HUES64 (cell line): ENCODE measurements around the gene DYRK1A.
"Not testable (repeated sequence)": the region's sequence is repeated elsewhere in the genome, so short reads cannot be mapped to it uniquely, and the experiment has no call there.

Experiments
- H3K27ac ChIP-seq: 2 replicates; pipeline ENCODE4 v1.7.0; 2013; ENCODE audit warnings: low read depth, low read length, inconsistent platforms
- H3K27me3 ChIP-seq: 2 replicates; pipeline ENCODE4 v1.6.1; 2013; ENCODE audit warnings: mild to moderate bottlenecking, low read length; ENCODE audit not compliant: insufficient read depth
- H3K36me3 ChIP-seq: 2 replicates; pipeline ENCODE4 v1.6.1; 2013; ENCODE audit warnings: mild to moderate bottlenecking, low read length; ENCODE audit not compliant: insufficient read depth
- H3K4me1 ChIP-seq: 2 replicates; pipeline ENCODE4 v1.6.1; 2013; ENCODE audit warnings: mild to moderate bottlenecking, low read length, moderate library complexity; ENCODE audit not compliant: insufficient read depth
- H3K4me3 ChIP-seq: 2 replicates; pipeline ENCODE4 v1.5.1; 2013; ENCODE audit warnings: mild to moderate bottlenecking, low read length, moderate library complexity
- H3K9ac ChIP-seq: 2 replicates; pipeline ENCODE4 v1.6.1; 2013; ENCODE audit warnings: mild to moderate bottlenecking, low read depth, low read length
- H3K9me3 ChIP-seq: 2 replicates; pipeline ENCODE4 v1.6.1; 2013; ENCODE audit warnings: low read depth, low read length; ENCODE audit not compliant: insufficient read depth
- WGBS: fragments of 150-250, 120-280 bp; methylation state at CpG from one replicate; pipeline ENCODE4 v1.1.7; 2013; ENCODE audit warnings: missing lambda C conversion rate; 5-methylcytosine and 5-hydroxymethylcytosine counted together

The DYRK1A gene

DNA sequence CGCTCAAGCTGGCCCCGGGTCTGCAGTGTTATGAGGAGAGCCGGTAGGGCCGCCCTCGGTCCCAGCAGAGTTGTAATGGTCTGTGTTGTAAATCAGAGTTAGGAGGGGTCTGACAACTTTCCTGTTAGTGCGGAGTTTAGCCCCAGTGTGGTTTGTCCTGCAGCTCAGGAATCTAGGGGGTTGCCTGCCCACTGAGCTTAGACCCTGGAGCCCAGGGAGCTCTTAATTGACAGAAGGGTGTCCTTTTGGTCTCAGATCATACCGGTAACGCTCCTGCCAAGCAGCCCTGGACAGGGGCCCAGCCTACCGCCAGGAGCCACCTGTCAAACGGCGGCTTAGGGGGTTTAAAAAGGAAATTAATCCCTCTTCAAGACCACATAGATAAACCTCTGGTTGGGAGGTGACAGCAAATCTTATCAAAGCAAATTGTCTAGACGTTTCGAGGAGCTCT is 164.4 kb downstream of the DYRK1A start:
- Histone ChIP-seq H3K4me1 (0 out of 2 replicates have a peak, but pooled peaks cover 4% of the 10 kb centered on the region), H3K4me3 (no peak overlapping the region), H3K9ac (no peak overlapping the region), H3K27me3 (no peaks in the 10 kb centered on the region), H3K9me3 (0 out of 2 replicates have a peak, but pooled peaks cover under 1% of the 10 kb centered on the region), H3K36me3 (no peaks in the 10 kb centered on the region), H3K27ac (no peak overlapping the region)
- 86% methylated on average over 13 of the region's 13 CpGs for WGBS

DNA sequence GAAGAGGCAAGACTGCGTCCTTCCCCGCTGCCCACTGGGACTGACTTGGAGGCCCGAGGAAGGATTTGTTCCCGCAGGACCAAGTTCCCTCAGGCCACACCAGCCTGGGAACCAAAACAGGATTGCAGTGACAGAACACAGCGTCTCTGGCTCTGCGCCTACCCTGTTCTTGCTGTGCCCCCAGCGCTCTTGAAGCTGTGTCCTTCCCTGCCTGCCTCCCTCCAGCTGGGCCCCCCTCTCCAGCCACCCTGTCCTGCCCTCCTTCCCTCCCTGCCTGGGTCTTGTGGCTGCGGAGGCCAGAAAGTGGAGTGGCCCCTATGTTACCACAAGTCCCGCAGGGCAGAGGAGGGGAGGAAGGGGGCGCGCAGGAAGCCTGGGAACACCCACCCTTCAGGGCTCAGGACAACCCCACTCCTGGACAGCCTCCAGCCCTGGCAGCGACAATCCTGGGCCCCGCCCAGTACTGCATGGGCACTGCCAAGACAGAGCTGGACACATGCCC is 164.9 kb downstream of the DYRK1A start:
- no peaks in the 10 kb centered on the region for H3K36me3 ChIP-seq
- H3K27me3 ChIP-seq, result no peaks in the 10 kb centered on the region
- no peak overlapping the region for H3K27ac ChIP-seq
- H3K4me1 ChIP-seq, result 0 out of 2 replicates have a peak, but pooled peaks cover 4% of the 10 kb centered on the region
- no peak overlapping the region for H3K9ac ChIP-seq
- no peak overlapping the region for H3K4me3 ChIP-seq
- 91% methylated on average over 13 of the region's 13 CpGs for WGBS
- H3K9me3 ChIP-seq, result peaks cover 6% of the 10 kb centered on the region; the same call in 1 of the 2 replicates

DNA sequence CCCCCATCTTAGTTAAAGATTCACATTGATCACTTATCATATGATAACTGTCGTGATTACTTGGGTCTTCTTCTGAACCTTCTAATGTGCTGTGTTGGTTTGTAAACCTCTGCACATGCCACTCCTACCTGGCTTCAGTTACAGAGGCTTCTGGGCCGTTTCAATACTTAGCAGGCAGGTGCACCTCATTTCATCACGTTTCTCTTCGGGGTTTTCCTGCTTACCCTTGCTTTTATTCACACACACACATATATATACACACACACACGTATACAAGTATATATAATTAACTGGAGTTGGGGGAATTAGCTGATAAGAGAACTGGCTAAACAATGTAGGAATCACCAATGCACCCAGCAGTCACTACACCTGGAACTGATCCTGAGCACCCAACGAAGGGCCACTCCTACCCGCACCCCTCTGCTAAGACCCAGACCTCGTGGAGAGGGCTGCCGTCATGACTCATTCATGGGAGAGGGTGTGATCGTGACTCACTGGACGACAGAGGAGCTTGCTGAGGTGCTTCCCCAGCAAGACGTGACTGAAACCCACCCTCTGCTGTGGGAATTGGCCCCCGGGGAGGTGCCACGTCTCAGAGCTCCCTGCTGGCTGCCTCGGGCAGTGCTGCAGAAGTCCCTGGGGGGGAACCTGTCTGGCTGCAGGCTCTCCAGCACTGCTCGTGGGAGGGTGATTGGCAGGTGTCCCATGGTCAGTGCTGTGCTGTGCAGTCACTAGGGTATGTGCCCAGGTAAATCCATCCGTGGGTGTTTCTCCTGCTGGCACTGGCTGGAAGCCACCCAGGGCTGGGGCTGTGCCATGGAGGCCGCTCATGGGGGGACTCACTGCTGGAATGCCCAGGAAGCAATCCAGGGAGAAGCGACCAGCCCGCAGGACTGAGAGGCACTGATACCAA is 166.6 kb downstream of the DYRK1A start:
- no peak overlapping the region for H3K4me3 ChIP-seq
- H3K9me3 ChIP-seq, result peaks cover 11% of the 10 kb centered on the region
- H3K4me1 ChIP-seq, result 0 out of 2 replicates have a peak, but pooled peaks cover 4% of the 10 kb centered on the region
- H3K9ac ChIP-seq, result no peak overlapping the region
- H3K27me3 ChIP-seq, result no peaks in the 10 kb centered on the region
- WGBS, result 76% methylated on average over 19 of the region's 20 CpGs
- H3K36me3 ChIP-seq, result no peaks in the 10 kb centered on the region
- H3K27ac ChIP-seq, result no peak overlapping the region

DNA sequence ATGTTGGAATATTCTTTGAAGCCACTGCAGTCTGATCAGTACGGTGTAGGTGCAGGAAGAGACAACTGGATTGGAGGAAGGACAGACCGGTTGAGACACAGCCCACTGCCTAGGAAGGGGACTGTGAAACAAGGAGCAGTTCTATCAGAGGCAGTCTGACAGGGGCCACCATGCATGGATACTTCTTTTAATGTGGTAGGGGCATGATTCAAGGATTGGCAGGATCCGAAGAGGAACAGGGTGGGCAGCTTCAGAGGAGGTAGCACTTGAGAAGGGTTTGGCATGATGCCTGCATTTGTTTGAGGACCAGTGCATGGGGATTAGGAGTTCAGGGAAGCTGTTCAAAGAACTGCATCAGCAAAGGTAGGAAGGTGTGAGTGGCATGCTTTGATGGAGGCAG is 167.9 kb downstream of the DYRK1A start:
- Histone ChIP-seq H3K27ac (no peak overlapping the region), H3K27me3 (no peaks in the 10 kb centered on the region), H3K36me3 (no peaks in the 10 kb centered on the region), H3K4me1 (0 out of 2 replicates have a peak, but pooled peaks cover 4% of the 10 kb centered on the region), H3K4me3 (no peak overlapping the region), H3K9me3 (peaks cover 11% of the 10 kb centered on the region), H3K9ac (no peak overlapping the region)
- WGBS, result 93% methylated on average over 3 of the region's 3 CpGs

DNA sequence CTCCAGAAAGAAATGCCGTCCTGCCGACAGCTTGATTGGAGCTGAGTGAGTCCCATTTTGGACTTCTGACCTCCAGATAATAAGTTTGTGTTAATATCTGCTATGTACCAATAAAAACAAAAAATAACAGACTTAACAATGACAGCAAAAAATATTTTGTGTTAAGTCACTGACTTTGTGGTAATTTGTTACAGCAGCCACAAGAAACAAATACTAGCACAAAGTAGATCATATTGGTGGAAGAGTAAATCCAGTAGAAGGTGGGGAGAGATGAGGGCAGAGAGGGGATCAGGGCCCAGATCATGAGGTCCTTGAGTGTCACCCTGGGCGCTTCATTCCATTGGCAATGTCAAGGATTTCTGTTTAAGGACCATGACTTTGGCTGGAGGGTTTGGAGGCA is 168.6 kb downstream of the DYRK1A start:
- H3K4me1 ChIP-seq, result 0 out of 2 replicates have a peak, but pooled peaks cover 4% of the 10 kb centered on the region
- no peak overlapping the region for H3K4me3 ChIP-seq
- no peak overlapping the region for H3K9ac ChIP-seq
- H3K36me3 ChIP-seq, result no peaks in the 10 kb centered on the region
- H3K27ac ChIP-seq, result no peak overlapping the region
- no peaks in the 10 kb centered on the region for H3K27me3 ChIP-seq
- WGBS, result 95% methylated on average over 3 of the region's 3 CpGs
- peaks cover 11% of the 10 kb centered on the region for H3K9me3 ChIP-seq

DNA sequence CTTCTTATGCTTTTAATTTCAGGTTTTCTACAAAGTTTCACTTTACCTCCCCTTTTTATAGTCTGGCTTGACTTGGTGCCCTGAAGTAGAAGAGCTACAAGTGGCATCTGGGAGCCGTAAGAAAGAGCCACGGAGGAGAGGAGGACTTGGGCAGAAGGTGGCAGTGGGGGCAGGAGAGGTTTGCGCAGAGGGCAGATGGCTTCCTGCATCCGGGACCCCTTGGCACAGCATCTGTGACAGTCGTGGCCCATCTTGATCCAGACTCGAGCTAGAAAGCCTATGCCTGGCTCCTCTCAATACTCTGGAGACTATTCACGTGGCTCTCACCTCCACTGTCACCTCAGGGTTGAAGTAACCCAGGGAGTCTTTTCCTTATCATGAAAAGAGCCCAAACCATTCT is 169.1 kb downstream of the DYRK1A start:
- Histone ChIP-seq H3K9me3 (peaks cover 11% of the 10 kb centered on the region), H3K36me3 (no peaks in the 10 kb centered on the region), H3K4me3 (no peak overlapping the region), H3K9ac (no peak overlapping the region), H3K4me1 (0 out of 2 replicates have a peak, but pooled peaks cover 4% of the 10 kb centered on the region), H3K27me3 (no peaks in the 10 kb centered on the region), H3K27ac (no peak overlapping the region)
- 96% methylated on average over 7 of the region's 7 CpGs for WGBS

DNA sequence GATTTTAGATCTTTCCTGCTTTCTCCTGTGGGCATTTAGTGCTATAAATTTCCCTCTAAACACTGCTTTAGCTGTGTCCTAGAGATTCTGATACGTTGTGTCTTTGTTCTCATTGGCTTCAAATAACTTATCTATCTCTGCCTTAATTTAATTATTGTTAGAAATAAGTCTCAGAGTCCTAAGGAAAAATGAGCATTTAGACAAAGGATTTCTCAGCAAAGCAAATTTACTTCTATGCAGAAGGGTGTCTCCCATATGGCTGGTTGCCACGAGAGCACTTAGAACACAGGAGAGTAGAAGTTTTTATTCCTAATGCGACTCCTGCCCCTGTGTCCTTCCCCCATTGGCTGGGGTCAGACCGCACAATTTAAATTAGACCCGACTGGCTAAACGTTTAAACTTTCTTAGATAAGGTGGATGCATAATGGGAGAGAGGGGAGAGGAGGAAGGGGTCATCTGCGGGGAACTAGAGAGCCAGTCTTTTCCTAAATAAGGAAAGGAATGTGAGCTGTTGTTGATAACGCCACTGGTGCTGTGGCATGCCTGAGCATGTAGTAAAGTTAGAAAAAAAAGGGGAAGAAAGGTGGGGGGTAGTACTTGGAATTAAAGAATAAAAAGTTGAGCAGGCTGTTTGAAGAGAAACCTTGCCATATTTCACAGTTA is 170.2 kb downstream of the DYRK1A start:
- Histone ChIP-seq H3K27ac (peak overlapping the region; percentile 67), H3K4me3 (no peak overlapping the region), H3K36me3 (no peaks in the 10 kb centered on the region), H3K9me3 (peaks cover 11% of the 10 kb centered on the region), H3K9ac (no peak overlapping the region), H3K27me3 (no peaks in the 10 kb centered on the region), H3K4me1 (0 out of 2 replicates have a peak, but pooled peaks cover 4% of the 10 kb centered on the region)
- 82% methylated on average over 7 of the region's 8 CpGs for WGBS

DNA sequence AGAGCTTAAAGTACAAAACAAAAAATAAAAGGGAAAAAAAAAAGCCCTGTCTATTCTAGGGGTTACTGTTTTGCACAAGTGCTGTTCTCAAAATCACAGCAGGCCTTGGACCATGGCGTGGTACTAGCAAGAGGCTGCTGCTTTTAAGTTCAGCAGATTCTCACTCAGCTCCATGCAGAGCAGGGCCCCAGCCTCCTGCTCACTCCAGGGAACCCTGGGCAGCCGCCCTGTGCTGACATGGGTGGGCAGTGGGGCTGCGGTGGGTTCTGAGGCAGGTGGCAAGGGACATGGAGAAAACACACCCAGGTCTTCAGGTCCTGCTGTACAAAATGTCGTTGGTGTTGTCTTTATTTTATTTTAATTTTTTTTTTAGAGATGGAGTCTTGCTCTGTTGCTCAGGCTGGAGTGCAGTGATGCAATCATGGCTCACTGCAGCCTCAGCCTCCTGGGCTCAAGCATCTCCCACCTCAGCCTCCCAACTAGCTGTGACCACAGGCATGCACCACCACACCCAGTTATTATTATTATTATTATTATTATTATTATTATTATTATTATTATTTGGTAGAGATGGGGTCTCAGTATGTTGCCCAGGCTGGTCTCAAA is 170.9 kb downstream of the DYRK1A start:
- WGBS, result 95% methylated on average over 4 of the region's 4 CpGs
- peaks cover 14% of the 10 kb centered on the region for H3K9me3 ChIP-seq
- no peak overlapping the region for H3K4me3 ChIP-seq
- H3K27ac ChIP-seq, result peak overlapping the region; percentile 20; the same call in 1 of the 2 replicates
- 0 out of 2 replicates have a peak, but pooled peaks cover 4% of the 10 kb centered on the region for H3K4me1 ChIP-seq
- H3K27me3 ChIP-seq, result no peaks in the 10 kb centered on the region
- H3K9ac ChIP-seq, result no peak overlapping the region
- no peaks in the 10 kb centered on the region for H3K36me3 ChIP-seq

DNA sequence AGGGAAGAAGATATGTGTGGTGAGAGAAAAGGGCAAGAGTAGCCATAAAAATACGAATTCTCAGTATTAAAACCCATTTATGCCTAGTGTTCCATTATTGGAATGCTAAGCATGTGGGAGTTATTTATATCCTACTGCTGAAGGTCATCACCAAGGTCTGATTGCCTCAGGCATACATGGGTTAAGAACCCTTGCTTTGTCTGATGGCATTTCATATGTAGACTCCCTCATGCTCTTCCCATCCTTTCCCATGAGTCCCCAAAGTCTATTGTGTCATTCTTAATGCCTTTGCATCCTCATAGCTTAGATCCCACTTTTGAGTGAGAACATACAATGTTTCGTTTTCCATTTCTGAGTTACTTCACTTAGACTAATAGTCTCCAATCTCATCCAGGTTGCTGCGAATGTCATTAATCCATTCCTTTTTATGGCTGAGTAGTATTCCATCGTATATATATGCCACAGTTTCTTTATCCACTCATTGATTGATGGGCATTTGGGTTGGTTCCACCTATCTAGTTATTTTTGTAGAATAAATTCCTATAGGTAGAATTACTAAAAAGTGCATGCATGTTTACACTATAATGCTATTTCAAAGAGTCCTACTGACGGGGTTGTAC is 172.5 kb downstream of the DYRK1A start:
- no peaks in the 10 kb centered on the region for H3K27me3 ChIP-seq
- no peaks in the 10 kb centered on the region for H3K4me1 ChIP-seq
- H3K4me3 ChIP-seq, result no peak overlapping the region
- peaks cover 16% of the 10 kb centered on the region for H3K9me3 ChIP-seq
- H3K9ac ChIP-seq, result no peak overlapping the region
- no peaks in the 10 kb centered on the region for H3K36me3 ChIP-seq
- WGBS, result 98% methylated on average over 4 of the region's 5 CpGs
- no peak overlapping the region for H3K27ac ChIP-seq

DNA sequence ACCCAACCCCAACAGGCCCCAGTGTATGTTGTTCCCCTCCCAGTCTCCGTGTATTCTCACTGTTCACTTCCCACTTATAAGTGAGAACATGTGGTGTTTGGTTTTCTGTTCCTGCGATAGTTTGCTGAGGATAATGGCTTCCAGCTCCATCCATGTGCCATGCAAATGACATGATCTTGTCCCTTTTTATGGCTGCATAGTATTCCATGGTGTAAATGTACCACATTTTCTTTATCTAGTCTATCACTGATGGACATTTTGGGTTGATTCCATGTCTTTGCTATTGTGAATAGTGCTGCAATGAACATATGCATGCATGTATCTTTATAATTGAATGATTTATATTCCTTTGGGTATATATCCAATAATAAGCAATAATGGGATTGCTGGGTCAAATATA is 174.6 kb downstream of the DYRK1A start:
- H3K27me3 ChIP-seq, H3K4me3 ChIP-seq, H3K27ac ChIP-seq, H3K4me1 ChIP-seq, H3K36me3 ChIP-seq, H3K9ac ChIP-seq: not testable (repeated sequence)
- H3K9me3 ChIP-seq, result peaks cover 13% of the 10 kb centered on the region
- 100% methylated on average over 1 of the region's 2 CpGs for WGBS
